ENCODE measurements around the gene MYOD1. TPM values are rescaled to one million over a fixed set of nuclear protein-coding genes. Genes with fewer than 3 reads are reported as not detected.

Gene MYOD1
- total RNA-seq, 2 experiments from 2014 or later: not detected

GRCh38 chr11:17747131-17747955 is 28.0 kb downstream of the MYOD1 start:
- no peak overlapping the region for H2AFZ ChIP-seq (ENCODE audit: low read length)
- TF ChIP-seq EZH2phosphoT487 (IDR thresholded peaks at IDR 0.05; ENCODE audit: borderline replicate concordance, low read depth, low read length) (no peak), CTCF (conservative IDR thresholded peaks at IDR 0.05; ENCODE audit: low read length) (no peak)
- no TSS peak for BruUV-seq (replicated peaks)
- ChIA-PET CTCF (ENCODE audit: unreplicated experiment) (no interaction called here), POLR2A (no interaction called here)
- H3K4me1 ChIP-seq (ENCODE audit: insufficient read depth, low read length, poor library complexity, severe bottlenecking): no peaks in the 10 kb centered on the region
- H3K9me3 ChIP-seq (ENCODE audit: low read length): no peaks in the 10 kb centered on the region
- DNase-seq (ENCODE audit: low spot score): no peak
- H3K79me2 ChIP-seq (ENCODE audit: insufficient read depth, low read depth, low read length): no peaks in the 10 kb centered on the region
- H3K4me2 ChIP-seq (ENCODE audit: low read length): no peak overlapping the region
- no peak overlapping the region for H3K4me3 ChIP-seq (ENCODE audit: low read depth, low read length, poor library complexity, severe bottlenecking)
- intact Hi-C loops (cut with micrococcal nuclease; ENCODE audit: unreplicated experiment): no loop called here
- H3K36me3 ChIP-seq (ENCODE audit: insufficient read depth, low read length): no peaks in the 10 kb centered on the region
- H4K20me1 ChIP-seq (ENCODE audit: insufficient read depth, low read length): no peaks in the 10 kb centered on the region
- H3K9me2 ChIP-seq (ENCODE audit: insufficient read depth, low read length): no peaks in the 10 kb centered on the region
- H3K27ac ChIP-seq (ENCODE audit: low read depth, low read length, poor library complexity, severe bottlenecking): no peak overlapping the region

GRCh38 chr11:17748044-17748443 is 28.7 kb downstream of the MYOD1 start:
- no peak overlapping the region for H3K4me2 ChIP-seq (ENCODE audit: low read length)
- ChIA-PET CTCF (ENCODE audit: unreplicated experiment) (interaction anchor here (0.5 kb wide), 1 partner anchor 235 kb away, joined by 3 read pairs; no protein-coding TSS in a partner anchor), POLR2A (no interaction called here)
- DNase-seq (ENCODE audit: low spot score): no peak
- no peaks in the 10 kb centered on the region for H3K79me2 ChIP-seq (ENCODE audit: insufficient read depth, low read depth, low read length)
- intact Hi-C loops (cut with micrococcal nuclease; ENCODE audit: unreplicated experiment): no loop called here
- H2AFZ ChIP-seq (ENCODE audit: low read length): no peak overlapping the region
- H3K36me3 ChIP-seq (ENCODE audit: insufficient read depth, low read length): no peaks in the 10 kb centered on the region
- H3K9me2 ChIP-seq (ENCODE audit: insufficient read depth, low read length): no peaks in the 10 kb centered on the region
- BruUV-seq (replicated peaks): no TSS peak
- TF ChIP-seq EZH2phosphoT487 (IDR thresholded peaks at IDR 0.05; ENCODE audit: borderline replicate concordance, low read depth, low read length) (no peak), CTCF (conservative IDR thresholded peaks at IDR 0.05; ENCODE audit: low read length) (no peak)
- no peak overlapping the region for H3K4me3 ChIP-seq (ENCODE audit: low read depth, low read length, poor library complexity, severe bottlenecking)
- no peaks in the 10 kb centered on the region for H3K4me1 ChIP-seq (ENCODE audit: insufficient read depth, low read length, poor library complexity, severe bottlenecking)
- no peaks in the 10 kb centered on the region for H3K9me3 ChIP-seq (ENCODE audit: low read length)
- H3K27ac ChIP-seq (ENCODE audit: low read depth, low read length, poor library complexity, severe bottlenecking): no peak overlapping the region
- no peaks in the 10 kb centered on the region for H4K20me1 ChIP-seq (ENCODE audit: insufficient read depth, low read length)
